GM20000 (cell line): Measurements from ENCODE around the gene HK1.

Source experiments
- DNase-seq: peaks from one replicate; pipeline ENCODE4 v3.0.0; 2012; ENCODE audit warnings: low spot score
- TF ChIP-seq, protein P1 (sequence below): IDR thresholded peaks from 2 replicates; pipeline ENCODE4 v1.5.1; 2012; ENCODE audit warnings: mild to moderate bottlenecking, control low read depth; ENCODE audit errors: extremely low read depth, missing control alignments

HK1 gene

DNA sequence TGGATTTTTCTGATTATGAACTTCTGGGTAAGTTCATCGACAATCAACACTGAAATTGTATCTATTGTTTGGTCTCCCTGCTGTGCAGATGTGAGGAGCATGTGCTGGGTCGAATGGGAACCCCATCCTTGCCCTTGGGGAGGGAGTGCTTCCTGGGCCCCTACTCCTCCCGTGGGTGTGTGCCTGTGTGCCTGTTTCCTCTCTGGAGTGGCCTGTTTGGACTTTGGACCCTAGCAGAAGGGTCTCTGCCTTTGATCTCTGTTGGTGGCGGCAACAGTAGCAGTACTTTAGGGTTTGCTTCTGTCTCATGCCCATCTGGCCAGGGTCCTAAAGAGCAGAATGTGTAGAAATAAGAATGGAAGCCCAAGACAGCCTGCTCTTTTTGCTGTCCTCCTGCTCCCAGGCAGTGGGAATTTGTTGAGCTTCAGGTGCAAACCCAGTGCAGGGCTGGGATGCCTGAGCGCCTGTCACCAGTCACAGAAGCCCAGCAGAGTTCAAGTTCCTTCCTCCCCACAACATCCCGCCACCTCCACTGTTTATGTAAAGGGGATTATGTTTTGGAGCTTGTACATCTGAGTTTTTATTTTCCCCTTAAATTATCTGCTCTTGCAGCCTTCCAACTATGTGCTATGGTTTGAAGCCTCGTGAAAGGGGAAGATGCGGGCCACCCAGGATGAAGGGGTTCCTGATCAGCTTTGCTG is 139.9 kb downstream of the HK1 start:
- TF ChIP-seq, protein P1, sequence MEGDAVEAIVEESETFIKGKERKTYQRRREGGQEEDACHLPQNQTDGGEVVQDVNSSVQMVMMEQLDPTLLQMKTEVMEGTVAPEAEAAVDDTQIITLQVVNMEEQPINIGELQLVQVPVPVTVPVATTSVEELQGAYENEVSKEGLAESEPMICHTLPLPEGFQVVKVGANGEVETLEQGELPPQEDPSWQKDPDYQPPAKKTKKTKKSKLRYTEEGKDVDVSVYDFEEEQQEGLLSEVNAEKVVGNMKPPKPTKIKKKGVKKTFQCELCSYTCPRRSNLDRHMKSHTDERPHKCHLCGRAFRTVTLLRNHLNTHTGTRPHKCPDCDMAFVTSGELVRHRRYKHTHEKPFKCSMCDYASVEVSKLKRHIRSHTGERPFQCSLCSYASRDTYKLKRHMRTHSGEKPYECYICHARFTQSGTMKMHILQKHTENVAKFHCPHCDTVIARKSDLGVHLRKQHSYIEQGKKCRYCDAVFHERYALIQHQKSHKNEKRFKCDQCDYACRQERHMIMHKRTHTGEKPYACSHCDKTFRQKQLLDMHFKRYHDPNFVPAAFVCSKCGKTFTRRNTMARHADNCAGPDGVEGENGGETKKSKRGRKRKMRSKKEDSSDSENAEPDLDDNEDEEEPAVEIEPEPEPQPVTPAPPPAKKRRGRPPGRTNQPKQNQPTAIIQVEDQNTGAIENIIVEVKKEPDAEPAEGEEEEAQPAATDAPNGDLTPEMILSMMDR: no peak
- no peak for DNase-seq

DNA sequence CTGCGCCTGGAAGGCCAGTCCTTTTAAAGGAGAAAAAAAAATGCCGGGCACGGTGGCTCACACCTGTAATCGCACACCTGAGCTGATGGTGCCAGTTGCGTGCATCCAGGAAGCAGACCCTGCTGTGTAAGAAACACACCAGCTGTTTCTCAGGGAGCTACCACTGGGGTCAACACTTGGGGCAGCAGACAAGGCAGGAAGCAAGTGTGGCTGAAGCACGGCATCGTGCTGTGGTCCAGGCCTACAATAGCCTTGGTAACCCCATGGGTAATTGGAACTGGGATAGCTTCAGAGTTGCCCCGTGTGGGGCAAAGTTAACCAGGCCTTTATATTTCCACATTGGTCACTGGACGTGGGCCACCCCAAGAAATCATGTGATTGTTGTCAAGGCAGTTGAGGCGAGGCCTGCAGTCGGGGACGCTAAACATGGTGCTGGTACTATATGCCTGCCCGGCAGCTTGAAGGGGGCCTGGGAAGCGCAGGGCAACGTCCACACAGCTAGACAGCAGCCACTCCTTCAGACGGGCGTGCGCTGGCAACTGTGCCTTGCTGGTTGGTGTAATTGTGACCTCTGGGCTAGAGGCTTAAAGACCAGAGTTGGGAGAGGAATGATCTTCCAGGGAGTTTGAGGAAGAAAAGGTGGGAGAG is 140.9 kb downstream of the HK1 start:
- DNase-seq: no peak
- TF ChIP-seq, protein P1: no peak

DNA sequence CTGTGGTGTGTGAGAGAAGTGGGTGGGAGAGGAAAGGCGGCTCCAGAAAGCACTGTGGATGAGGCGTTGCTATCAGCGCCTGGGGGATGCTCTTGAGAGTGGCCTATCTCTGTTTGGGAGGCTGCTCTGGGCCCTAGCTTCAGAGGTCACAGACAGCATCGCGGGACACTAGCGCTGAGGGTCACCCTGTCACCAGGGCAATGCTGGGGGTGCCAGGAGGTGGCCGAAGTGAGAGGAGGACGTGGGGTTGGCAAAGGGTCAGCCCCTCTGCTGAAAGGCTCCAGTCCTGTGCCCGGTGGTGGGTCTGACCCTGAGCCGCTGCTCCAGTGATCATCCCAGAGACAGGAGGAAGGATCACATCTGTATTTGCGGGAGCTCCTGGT is 141.4 kb downstream of the HK1 start:
- TF ChIP-seq, protein P1: no peak
- no peak for DNase-seq

DNA sequence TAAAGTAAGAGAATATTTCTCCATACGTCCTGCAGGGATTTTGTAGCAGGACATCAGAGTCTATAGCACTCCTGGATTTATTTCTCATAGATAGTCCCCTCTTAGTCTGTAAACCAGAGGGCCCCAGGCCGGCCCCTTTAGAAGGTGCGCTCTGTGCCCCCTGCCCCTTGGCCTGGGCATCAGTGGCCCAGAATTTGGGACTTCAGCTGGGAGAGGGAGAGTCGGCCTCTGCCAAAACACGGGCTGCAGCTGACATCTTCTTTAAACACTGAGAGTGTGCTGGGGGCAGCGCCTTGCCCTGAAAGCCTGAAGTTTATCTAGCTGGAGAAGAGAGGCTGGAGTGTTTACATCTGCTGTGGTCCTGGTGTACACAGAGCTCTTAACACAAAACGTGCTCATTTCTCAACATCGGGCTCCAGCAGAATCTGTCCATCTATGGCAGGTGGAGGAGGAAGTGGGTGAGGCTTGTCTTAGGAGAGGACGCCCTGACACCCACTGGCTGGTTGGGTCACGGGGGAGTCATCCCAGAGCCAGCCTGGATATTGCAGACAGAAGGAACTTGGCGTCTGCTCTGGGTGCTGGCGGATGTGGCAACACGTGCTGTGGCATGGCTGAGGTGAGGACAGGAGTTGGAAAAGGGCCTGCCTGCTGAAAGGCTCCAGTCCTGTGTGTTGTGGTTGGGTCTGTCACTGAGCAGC is 143.5 kb downstream of the HK1 start:
- TF ChIP-seq, protein P1: no peak
- no peak for DNase-seq

DNA sequence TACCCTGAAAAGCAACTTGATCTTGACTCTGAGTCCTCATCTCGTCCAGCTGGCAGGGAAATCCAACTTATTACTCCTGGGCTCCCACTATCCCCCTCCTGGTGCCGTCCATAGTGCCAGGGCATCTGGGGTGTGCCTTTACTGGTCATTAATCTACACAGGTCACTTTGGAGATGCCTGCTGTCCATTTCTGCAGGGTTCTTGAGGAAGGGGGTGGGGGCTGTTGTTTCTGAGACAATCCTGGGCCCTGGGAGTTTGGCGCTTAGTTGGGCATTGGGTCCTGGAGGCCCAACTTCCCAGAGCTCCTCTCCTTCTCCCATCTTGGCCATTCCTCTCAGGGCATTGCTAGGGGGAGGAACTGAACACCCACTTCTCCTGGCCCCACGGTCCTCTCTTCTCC is 144.4 kb downstream of the HK1 start:
- no peak for DNase-seq
- TF ChIP-seq, protein P1: no peak

DNA sequence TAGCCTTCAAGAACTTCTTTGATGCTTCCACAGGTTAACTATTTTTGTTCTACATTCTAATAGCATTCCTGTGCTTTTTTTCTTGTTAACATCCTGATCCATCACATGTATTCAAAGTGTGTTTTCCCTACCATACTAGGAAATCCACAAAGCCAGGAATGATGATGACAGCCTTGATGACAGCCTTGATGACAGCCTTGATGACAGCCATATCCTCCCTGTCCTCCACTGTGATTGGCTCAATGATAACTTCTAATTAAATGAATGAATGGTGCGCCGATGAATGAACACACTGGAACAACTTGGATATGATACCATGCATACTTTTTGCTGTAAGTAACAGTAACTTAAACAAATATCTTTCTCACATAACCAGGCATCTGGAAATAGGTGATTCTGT is 146.7 kb downstream of the HK1 start:
- TF ChIP-seq, protein P1: no peak
- no peak for DNase-seq
